Measurements from ENCODE around the gene DCD.
"Not testable (repeated sequence)": the region's sequence is repeated elsewhere in the genome, so short reads cannot be mapped to it uniquely, and the experiment has no call there.

The DCD gene

DNA sequence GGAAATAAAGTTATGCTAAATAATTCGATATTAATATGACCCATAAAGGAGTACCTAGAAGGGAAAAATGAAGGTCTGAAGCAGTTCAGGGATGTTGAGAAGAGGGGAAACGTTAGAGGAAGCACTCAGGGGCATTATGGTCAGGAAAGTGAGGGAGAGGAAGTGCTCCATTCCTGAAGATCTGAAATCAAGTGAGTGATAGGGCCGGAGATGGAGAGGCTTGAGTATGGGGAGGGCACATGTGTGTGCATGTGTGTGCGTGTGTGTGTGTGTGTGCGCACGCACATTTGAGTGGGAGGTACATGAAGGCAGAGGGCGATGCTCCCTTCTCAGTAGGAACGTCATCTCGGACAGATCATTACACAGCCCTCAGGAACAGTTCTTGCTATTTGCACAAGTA lies 4.9 kb upstream of the DCD start:
- no peak for DNase-seq (ENCODE audit: low read depth)

DNA sequence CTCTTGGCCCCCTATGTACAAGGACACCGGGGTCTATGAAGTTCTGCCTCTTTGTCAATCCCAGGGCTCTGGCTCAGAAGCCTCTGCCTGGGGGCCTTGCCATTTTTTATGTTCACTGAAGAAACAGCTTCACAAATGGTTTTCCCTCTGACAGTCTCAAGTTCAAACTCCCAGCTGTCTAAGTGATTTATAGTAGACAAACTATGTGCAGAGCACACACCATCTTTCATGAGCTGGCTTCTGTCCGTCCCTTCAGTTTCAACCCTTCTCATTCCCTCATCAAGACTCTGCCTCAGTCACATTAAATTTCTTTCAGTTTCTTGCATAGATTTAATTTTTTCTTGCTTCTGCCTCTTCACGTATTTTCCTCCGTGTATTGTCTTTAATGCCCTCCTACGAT lies 2.7 kb upstream of the DCD start:
- no peak for DNase-seq (ENCODE audit: low read depth)

DNA sequence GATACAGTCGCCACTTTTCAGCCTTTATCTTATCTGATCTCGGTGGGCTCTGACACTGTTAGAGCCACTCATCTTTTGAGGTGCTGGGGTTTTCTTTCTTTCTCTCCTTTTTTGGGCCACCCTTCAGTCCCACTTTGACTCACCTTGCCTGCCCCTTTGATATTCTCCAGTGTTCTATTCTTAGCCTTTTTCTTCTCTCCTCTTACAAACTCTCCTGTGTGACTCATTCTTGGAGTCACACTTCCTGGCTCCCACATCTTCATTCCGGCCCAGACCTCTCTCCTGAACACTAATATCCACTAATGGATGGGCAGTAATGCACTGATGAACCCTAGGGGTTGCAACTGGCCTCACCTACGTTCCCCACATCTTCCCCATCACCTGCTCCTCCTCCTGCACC lies 2.2 kb upstream of the DCD start:
- DNase-seq (ENCODE audit: low read depth): no peak

DNA sequence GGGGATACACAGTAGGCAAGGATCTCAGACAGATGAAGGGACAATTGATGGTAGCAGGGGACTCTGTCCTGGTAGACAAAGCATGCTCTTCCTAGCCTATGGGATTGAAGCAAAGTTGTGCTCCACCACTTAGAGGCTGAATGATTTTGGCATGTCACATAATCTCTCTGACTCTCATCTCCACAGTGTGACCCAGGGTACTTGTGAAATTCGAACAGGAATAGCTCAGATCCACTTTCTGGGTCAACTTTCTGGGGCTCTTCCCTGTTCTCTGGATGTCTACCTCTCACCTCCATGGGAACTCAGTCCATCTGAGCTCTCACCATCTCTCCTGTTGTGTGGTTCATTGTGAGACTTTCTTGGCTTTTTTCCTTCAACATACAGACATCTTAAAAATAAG lies 1.7 kb upstream of the DCD start:
- DNase-seq (ENCODE audit: low read depth): no peak

DNA sequence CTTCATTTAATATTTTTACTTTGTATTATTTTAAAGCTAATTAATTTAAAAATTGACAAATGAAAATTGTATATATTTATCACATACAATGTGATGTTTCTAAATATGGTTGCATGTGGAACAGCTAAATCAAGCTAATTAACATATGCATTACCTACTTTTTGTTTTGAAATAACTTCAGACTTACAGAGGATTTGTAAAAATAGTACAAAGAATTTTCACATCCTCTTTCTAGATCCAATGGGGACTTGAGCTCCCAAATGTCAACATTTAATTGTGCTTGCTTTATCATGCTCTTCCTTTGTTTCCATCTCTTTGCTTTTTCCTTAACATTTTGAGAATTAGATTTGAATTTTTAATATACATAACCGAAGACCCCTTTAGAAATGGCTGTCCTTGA lies 6.6 kb downstream of the DCD start:
- DNase-seq (ENCODE audit: low read depth): no peak

DNA sequence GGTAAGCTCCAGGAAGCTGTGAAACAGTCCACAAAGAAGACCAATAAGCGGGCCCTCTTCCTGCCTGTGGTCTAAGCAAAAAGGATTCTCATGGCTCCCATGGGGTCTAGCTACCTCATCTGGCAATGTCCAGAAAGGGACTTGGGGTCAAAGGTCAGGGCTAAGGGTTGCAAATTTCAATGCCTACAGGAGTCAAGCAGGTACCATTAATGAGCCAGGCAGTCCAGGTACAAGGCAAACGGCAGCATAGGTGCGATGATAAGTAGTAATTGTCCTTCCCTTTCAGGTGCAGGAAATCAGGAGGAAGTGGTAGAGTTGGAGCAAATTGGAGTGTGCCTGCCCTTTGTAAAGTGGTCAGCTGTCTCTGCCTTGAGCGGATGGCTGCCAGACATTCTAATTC lies 7.1 kb downstream of the DCD start:
- no peak for DNase-seq (ENCODE audit: low read depth)

DNA sequence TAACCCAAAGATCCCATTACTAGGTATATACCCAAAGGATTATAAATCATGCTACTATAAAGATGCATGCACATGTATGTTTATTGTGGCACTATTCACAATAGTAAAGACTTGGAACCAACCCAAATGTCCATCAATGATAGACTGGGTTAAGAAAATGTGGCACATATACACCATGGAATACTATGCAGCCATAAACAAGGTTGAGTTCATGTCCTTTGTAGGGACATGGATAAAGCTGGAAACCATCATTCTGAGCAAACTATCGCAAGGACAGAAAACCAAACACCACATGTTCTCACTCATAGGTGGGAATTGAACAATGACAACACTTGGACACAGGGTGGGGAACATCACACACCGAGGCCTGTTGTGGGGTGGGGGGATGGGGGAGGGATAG lies 9.1 kb downstream of the DCD start:
- DNase-seq (ENCODE audit: low read depth): not testable (repeated sequence)

DNA sequence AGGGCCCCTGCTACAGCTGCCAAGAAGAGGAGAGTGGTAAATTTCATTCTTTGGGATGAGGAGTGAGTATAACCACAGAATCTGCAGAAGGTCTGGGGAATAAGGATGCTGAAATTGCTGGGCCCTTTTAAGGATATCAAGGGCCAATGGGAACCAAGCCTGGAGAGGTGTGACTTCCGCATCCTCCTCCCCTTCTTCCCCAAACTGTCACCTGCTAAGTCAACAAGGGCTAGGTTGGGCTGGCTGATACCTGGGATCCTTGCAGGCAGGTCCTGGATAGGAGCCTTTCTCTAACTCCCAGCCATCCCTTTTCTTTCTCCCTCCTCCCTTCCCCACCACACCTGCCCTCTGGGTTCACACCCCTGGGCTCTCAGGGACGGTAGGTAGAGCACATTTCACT lies 13.4 kb downstream of the DCD start, which contains the start of gene LACRT:
TSS of gene LACRT (minus strand) at position 101 of the 400 bp plus-strand sequence. CDS start at position 47, 54 bp downstream.
- no peak for DNase-seq (ENCODE audit: low read depth)

DNA sequence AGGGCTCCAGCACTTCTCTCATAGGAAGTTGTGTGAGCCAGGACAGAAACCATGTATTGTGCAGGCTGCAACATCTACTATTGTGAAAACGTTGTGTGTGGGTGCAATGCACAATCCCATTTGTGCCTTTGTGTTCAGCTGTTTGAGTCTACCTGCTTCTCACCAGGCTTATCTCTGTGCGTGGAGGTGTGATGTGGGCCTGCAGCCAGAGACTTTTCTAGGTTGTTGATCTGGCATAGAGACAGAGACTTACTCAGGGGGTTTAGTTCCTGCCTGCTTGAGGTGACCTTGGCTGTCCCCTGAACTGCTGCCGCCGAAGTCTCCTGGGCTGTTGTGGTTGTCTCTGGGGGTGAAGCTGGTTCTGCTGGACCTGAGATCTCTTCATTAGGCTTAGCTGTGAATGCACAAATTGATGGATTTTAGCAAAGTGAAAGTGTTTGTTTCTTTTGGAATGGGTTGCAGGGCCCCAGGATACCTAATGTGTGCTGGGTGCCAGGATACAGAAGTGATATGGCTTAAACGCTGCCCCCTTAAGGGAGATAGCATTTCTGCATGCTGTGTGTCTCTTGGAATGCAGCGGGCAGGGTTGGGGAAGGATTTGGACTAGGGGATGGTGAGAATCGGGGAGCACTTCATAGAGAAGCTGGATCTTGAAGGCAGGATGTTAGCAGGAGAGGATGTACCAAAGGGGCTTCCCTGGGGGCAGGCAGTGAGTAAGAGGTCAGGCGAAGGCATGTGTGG lies 16.0 kb downstream of the DCD start:
- no peak for DNase-seq (ENCODE audit: low read depth)

DNA sequence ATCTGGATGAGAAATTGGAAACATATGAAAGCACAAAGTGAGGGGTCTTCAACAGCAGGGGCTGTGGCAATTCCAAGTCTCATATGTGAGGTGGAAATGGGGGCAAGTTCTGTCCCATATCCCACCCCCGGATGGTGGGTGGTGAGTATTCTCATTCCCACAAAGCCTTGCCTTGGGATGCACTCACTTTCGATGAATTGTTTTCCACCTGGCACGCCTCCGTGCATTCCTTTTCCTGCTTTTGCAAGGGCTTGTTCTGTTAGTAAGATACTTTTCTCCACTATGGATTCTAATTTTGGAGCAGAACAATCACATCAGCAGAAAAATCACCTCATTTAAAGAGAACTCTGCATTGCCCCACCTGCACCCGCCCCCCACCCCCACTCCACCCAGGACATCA lies 16.6 kb downstream of the DCD start:
- DNase-seq (ENCODE audit: low read depth): no peak

DNA sequence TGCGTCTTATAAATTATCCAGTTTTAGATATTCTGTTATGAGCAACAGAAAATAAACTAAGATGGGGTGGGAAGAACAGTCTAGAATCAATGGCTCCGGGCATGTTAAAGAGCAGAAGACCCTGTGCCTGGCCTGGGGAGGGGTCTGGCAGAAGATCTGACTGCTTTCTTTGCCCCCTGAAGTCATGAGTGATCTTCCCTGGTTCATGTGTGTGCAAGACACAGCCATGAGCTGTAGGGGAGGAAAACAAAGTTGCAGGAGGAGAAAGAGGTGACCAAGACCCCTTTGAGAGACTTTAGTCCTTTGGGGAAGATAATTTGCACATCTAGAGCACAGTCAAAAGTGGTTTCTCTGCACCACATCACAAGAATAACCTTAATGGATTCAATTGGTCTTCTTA lies 18.2 kb downstream of the DCD start:
- no peak for DNase-seq (ENCODE audit: low read depth)

DNA sequence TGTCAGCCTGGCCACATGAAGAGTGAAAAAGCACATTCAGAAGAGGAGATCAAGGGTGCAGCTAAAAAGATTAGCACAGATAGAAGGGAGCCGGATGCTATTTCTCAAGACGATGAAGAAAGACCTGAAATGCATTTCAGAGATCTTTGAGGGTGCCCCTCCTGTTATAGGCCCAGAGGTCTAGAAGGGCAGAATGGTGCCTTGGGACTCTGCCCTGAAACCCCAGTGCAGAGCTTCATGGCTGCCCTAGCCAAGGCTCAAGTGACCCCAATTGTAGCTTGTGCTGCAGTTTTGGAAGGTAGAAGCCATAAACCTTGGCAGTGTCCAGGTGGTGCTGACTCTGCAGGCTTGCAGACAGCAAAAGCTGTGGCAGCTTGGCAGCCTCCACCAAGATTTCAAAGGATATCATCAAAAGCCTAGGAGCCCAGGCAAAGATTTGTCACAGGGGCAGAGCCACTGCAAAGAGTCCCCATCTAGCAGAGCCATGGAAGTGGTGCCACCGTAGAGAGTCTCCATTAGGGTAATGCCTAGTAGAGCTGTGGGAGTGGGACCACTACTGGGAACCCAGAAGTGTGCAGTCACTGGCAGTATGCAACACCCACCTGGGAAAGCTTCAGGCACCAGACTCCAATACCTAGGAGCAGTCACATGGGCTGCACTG lies 19.8 kb downstream of the DCD start:
- no peak for DNase-seq (ENCODE audit: low read depth)

DNA sequence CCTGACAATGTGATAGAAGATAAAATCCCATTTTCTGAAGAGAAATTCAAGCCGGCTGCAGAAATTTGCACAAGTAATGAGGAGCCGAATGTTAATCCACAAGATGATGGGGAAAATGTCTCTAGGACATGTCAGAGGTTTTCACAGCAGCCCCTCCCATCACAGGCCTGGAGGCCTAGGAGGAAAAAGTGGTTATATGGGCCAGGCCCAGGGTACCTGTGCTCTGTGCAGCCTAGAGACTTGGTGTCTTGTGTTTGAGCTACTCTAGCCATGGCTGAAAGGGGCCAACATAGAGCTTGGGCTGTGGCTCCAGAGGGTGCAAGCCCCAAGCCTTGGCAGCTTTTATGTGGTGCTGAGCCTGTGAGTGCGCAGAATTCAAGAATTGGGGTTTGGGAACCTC lies 20.9 kb downstream of the DCD start:
- no peak for DNase-seq (ENCODE audit: low read depth)

DNA sequence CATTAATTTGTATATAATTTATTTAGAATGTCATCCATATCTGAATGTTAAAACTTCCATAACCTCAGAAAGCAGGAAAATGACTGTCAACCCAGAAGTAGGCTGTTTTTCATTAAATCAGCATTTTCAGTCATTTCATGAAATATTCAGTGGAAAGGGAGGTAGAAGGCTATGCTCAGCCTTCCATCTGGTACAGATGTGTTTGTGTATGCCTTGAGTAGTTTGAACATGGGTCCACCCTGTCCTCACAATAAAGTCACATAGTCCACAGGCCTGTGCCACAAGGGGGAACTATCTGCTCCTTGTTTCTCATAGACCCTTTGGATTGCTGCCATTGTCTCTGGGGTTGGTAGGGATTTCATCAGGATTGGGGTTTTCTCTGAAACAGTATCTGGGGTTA lies 22.6 kb downstream of the DCD start:
- no peak for DNase-seq (ENCODE audit: low read depth)

DNA sequence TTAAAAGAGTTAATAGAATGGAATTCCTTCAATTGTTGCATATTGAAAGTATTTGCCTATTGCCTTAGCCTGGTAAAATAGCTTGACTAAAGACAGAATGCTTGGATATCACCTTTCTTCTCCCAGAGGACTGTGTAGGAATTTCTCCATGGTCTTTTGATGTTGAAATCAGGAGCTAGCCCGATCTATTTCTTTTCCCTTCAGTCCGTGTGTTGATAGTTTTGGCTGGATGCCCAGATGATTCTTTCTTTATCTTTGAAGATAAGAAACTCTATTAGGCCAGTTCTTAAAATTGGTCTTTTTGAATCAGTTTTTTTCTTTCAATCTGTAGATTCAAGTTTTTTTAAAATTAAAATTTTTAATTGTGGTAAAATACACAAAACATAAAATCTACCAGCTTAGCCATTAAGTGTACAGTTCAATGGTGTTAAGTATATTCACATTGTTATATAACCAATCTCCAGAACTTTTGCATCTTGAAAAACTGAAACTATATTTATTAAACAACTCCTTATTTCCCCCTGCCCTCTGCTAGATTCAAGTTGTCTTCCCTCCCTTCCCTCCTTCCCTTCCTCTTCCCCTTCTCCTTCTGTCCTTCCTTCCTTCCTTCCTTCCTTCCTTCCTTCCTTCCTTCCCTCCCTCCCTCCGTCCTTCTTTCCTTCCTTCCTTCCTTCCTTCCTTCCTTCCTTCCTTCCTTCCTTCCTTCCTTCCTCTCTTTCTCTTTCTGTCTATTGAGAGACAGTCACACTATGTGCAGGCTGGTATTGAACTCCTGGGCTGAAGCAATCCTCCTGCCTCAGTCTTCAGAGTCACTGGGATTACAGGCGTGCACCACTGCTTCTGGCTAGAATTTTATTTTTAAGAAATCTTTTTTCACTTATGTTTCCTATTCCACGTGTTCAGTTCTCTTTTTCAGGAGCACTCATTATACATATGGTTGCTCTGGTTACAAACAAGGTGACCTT lies 23.6 kb downstream of the DCD start:
- no peak for DNase-seq (ENCODE audit: low read depth)

DNA sequence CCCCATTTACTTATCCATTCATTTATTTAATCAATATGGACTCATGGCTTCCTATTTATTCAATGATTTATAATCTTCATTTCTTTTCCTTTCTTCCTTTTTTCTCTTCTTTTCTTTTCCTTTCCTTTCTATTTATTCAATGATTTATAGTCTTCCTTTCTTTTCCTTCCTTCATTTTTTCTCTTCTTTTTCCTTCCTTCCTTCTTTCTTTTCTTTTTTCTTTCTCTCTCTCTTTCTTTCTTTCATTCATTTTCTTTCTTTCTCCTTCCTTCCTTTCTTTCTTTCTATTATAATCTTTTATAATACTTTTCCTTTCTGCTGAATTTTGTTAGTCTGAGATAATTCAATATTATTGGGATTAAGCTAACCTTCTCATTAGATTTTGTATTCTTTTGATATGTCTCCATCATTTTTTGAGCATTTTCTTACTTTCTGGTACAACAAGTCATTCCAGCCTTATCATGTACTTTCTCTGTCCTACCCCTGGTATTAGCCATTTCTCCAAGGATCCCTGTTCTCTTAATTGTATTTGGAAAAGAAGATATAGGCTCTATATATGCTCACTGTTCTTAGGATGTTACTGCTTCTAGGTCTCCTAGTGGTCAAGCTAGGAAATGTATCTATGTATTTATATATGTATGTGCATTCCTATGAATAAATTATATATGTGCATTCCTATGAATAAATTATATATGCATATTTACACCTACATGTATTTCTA lies 25.5 kb downstream of the DCD start:
- no peak for DNase-seq (ENCODE audit: low read depth)

DNA sequence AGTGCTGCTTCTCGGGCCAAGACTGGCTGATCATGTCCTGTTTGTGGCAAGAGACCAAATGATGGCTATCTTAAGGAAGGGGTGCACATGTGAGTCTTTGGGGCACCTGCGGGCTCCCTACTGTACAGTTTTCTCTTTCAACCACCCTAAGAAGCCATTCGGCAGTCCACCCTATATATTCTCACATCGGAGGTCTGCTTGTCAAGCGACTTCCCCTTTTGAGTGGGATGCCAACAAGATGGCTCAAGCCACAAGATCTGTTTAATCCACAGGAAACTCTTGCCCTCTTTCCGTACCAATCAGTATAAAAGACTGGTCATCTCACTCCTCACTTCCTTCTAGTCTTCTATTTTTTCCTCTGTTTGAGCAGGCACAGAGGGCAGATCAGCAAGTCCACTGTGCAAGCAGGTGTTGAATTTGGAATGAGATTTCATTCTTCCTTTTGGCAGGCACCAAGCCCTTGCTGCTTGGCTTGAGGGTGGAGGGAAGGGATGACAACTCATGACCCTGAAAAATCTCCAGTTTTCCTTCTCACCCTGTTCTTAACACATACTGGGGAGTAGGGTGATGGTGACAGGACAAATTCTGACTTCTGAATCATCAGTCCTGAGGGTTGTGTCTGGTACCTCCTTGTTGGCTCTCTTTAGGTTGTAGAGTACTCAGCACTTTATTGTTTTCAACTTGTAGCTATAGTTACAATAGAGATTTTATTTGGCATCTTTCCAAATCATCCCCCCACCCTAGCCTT lies 31.1 kb downstream of the DCD start:
- no peak for DNase-seq (ENCODE audit: low read depth)

DNA sequence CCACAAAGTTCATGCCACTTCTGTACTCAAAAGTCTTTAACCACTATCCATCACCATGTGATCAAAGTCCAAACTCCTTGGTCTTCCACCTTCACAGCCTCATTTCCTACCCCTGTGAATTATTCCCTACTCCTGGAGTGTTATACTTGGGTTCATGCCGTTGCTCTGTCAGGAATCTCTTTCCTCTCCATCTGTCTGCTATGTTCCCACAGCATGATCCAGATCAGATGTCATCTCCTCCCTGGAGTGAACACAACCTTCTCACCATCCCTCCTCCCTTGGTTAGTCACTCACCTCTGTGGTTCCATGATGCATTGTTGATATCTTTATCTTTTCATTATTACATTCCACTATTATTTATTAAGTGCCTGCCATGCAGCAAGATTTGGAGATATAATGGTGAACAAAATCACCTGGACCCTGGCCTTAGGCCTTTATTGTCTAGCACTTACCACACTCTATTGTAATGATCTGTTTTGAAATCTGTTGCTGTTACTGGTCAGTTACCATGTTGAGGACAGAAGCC lies 35.9 kb downstream of the DCD start:
- no peak for DNase-seq (ENCODE audit: low read depth)

DNA sequence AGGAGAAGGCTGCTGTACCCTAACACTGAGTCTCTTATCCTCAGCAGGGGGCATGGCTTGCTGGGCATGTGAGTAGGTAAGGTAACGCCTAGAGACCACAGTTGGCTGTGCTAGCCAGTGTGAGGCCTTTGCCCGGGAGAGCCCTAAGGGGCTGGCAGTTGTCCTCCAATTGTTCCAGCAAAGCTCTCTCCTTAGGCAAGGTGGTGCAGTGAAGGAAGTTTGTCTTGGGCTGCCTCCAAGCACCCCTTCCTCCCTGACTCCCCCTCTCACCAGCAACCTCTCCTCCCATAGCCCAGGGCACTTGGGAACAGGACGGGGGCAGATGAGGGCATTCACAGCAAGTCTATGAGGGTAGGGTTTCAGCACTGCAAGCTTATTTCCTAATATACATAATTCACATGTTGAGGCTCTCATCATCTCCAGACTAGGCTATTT lies 36.4 kb downstream of the DCD start:
- DNase-seq (ENCODE audit: low read depth): no peak

DNA sequence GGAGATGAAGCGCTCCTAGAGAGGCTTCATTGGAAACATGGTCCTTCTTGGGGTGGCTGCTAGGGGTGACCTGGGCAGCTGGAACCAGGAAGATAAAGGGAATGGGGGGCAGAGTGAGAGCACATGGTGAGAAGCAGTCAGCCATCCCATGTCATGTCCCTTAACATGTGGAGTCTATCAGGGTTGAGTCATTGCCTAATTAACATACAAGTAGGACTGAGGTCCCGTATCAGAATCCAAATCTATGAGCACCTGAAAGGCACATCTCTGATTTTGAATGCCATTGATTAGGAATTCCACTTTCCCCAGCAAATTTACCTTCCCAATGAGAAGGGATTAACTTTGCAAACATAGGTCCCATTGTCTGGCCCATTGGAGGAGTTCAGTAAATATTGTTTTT lies 39.4 kb downstream of the DCD start:
- DNase-seq (ENCODE audit: low read depth): no peak

DNA sequence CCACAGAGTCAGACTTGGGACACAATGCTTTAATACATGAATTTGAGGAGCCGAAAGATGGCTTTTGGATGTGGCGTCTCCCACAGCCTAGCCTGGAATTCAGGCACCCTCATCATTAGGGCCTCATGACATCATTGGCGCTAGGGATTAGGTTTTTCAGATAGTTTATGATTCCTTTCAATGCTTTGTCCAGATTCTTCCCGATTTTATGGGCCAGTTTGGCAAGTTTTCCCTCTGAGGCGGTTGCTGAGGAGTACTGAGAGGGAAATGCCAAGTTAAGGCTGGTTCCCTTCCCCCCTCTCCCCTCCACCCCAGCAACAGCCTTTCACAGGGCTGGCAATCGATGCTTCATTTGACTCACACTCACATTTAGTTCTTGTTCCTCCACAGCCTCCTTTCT lies 40.0 kb downstream of the DCD start:
- DNase-seq (ENCODE audit: low read depth): no peak
